ENCODE measurements around the gene HOXA9. TPM values are rescaled to one million over a fixed set of nuclear protein-coding genes. Genes with fewer than 3 reads are reported as not detected.

HOXA9 gene
- polyA plus RNA-seq, 1 of the 3 experiments (the other 2 are of a cell fraction): not detected

- H3K9ac ChIP-seq: no peak within 1 kb of the TSS
- H3F3A ChIP-seq (replicated peaks; ENCODE audit: insufficient read depth): no peaks in the 10 kb centered on the region
- no peaks in the 10 kb centered on the region for H3K9me2 ChIP-seq
- peak; percentile 54 for DNase-seq
- CTCF ChIA-PET: interaction anchor here (0.6 to 10.9 kb wide), 22 partner anchors 7 to 1259 kb away, joined by 3 to 270 read pairs (median 6); partner anchors contain the start of genes HOXA10, HOXA4, HOXA5 and HOXA7
- no peaks in the 10 kb centered on the region for H3K79me2 ChIP-seq (ENCODE audit: insufficient read depth)
- no peak for TF ChIP-seq RFX5 (IDR thresholded peaks at IDR 0.05; ENCODE audit: low read length)
- peak; percentile 25; the same call in 1 of the 2 replicates for TF ChIP-seq USF1 (IDR thresholded peaks at IDR 0.05; ENCODE audit: borderline replicate concordance, low read depth)
- no peak for TF ChIP-seq JUND (IDR thresholded peaks at IDR 0.05)
- TF ChIP-seq CTCF (IDR thresholded peaks at IDR 0.05): no peak
- TF ChIP-seq REST (IDR thresholded peaks at IDR 0.05; ENCODE audit: low read depth, low read length): no peak
- TF ChIP-seq EZH2phosphoT487 (IDR thresholded peaks at IDR 0.05; ENCODE audit: borderline replicate concordance, low read depth): peak; percentile 85; the same call in 1 of the 2 replicates
- TF ChIP-seq FOSL2 (IDR thresholded peaks at IDR 0.05; ENCODE audit: borderline replicate concordance, low read depth): no peak
- H4K20me1 ChIP-seq (ENCODE audit: insufficient read depth): peaks cover 6% of the 10 kb centered on the region; the same call in 1 of the 2 replicates
- WGBS (ENCODE audit: low lambda C conversion rate): 17% methylated on average over 46 of the region's 53 CpGs
- no peak within 1 kb of the TSS for H2AFZ ChIP-seq (ENCODE audit: low read depth)
- H3K27ac ChIP-seq (ENCODE audit: low read depth in 2 of 2, low read length in 1 of 2): no peak within 1 kb of the TSS
- H3K4me1 ChIP-seq (ENCODE audit: control insufficient read depth in 1 of 2, insufficient read depth in 2 of 2, low read depth in 1 of 2, low read length in 1 of 2): peaks cover 0 to 9% of the 10 kb centered on the region in 2 experiments; a peak in 1 of 4 replicates
- H3K4me2 ChIP-seq: peak within 1 kb of the TSS; percentile 47; the same call in 1 of the 2 replicates
- POLR2A ChIA-PET: no interaction called here
- H3K4me3 ChIP-seq (ENCODE audit: low read depth in 2 of 2, low read length in 1 of 2): no peak within 1 kb of the TSS; a peak in 1 of 4 replicates
- H3K27me3 ChIP-seq (ENCODE audit: insufficient read depth): peaks cover 100% of the 10 kb centered on the region
- no peaks in the 10 kb centered on the region for H3K9me3 ChIP-seq
- H3K36me3 ChIP-seq (replicated peaks in 1 of 2; ENCODE audit: control insufficient read depth in 1 of 2, insufficient read depth in 2 of 2, low read length in 1 of 2): no peaks in the 10 kb centered on the region
These were observed 13.2 kb downstream of the HOXA9 start, which contains the start of gene HOXA3 for GRCh38 chr7:27151931-27152815. Gene HOXA3, minus strand, starts transcription at chr7:27152583. Its CDS starts 41,943 bp downstream, at chr7:27110640.
